ENCODE measurements around the gene LMO7.

The LMO7 gene

DNA sequence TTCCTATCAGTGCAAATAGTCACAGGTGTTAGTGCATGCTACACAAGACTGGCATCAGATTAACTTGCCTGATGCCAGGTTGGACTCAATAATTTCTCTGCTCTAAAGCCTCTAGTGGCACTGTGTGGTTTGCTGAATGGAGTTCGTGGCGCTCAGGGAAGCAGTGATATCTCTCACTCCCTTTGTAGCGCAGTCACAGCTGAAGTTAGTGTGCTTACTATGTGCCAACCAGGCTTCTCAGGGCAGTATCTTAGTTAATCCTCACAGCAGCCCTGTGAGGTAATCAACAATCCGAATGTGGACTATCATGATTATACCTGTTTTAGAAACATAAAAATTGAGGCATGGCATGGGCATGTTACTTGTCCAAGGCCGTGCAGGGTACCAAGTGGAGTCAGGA lies 190.3 kb downstream of the LMO7 start:
- no peaks in the 10 kb centered on the region for H3K27me3 ChIP-seq (ENCODE audit: insufficient read depth, poor library complexity, severe bottlenecking)
- H3K4me3 ChIP-seq (replicated peaks; ENCODE audit: insufficient read depth, low read length) = no peak overlapping the region
- TF ChIP-seq, protein P1, sequence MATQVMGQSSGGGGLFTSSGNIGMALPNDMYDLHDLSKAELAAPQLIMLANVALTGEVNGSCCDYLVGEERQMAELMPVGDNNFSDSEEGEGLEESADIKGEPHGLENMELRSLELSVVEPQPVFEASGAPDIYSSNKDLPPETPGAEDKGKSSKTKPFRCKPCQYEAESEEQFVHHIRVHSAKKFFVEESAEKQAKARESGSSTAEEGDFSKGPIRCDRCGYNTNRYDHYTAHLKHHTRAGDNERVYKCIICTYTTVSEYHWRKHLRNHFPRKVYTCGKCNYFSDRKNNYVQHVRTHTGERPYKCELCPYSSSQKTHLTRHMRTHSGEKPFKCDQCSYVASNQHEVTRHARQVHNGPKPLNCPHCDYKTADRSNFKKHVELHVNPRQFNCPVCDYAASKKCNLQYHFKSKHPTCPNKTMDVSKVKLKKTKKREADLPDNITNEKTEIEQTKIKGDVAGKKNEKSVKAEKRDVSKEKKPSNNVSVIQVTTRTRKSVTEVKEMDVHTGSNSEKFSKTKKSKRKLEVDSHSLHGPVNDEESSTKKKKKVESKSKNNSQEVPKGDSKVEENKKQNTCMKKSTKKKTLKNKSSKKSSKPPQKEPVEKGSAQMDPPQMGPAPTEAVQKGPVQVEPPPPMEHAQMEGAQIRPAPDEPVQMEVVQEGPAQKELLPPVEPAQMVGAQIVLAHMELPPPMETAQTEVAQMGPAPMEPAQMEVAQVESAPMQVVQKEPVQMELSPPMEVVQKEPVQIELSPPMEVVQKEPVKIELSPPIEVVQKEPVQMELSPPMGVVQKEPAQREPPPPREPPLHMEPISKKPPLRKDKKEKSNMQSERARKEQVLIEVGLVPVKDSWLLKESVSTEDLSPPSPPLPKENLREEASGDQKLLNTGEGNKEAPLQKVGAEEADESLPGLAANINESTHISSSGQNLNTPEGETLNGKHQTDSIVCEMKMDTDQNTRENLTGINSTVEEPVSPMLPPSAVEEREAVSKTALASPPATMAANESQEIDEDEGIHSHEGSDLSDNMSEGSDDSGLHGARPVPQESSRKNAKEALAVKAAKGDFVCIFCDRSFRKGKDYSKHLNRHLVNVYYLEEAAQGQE (IDR thresholded peaks at IDR 0.05; ENCODE audit: insufficient replicate concordance, low read depth) = no peak
- TF ChIP-seq GABPA (IDR thresholded peaks at IDR 0.05; ENCODE audit: low read depth) (no peak), POLR2AphosphoS5 (IDR thresholded peaks at IDR 0.05; ENCODE audit: low read depth) (no peak), SPI1 (IDR thresholded peaks at IDR 0.05; ENCODE audit: borderline replicate concordance, low read depth) (no peak)
- TF ChIP-seq, protein P2, sequence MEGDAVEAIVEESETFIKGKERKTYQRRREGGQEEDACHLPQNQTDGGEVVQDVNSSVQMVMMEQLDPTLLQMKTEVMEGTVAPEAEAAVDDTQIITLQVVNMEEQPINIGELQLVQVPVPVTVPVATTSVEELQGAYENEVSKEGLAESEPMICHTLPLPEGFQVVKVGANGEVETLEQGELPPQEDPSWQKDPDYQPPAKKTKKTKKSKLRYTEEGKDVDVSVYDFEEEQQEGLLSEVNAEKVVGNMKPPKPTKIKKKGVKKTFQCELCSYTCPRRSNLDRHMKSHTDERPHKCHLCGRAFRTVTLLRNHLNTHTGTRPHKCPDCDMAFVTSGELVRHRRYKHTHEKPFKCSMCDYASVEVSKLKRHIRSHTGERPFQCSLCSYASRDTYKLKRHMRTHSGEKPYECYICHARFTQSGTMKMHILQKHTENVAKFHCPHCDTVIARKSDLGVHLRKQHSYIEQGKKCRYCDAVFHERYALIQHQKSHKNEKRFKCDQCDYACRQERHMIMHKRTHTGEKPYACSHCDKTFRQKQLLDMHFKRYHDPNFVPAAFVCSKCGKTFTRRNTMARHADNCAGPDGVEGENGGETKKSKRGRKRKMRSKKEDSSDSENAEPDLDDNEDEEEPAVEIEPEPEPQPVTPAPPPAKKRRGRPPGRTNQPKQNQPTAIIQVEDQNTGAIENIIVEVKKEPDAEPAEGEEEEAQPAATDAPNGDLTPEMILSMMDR (IDR thresholded peaks at IDR 0.05; ENCODE audit: insufficient read depth, low read length) = no peak
- DNase-seq (ENCODE audit: low read depth in 1 of 2, low spot score in 1 of 2) = no peak
- H3K27ac ChIP-seq (replicated peaks) = no peak overlapping the region

- Histone ChIP-seq H3K27me3 (ENCODE audit: insufficient read depth, poor library complexity, severe bottlenecking) (no peaks in the 10 kb centered on the region), H3K27ac (replicated peaks) (no peak overlapping the region), H3K4me3 (replicated peaks; ENCODE audit: insufficient read depth, low read length) (no peak overlapping the region)
- DNase-seq (ENCODE audit: low read depth in 1 of 2, low spot score in 1 of 2) = no peak
- TF ChIP-seq SPI1 (IDR thresholded peaks at IDR 0.05; ENCODE audit: borderline replicate concordance, low read depth) = no peak
- no peak for TF ChIP-seq POLR2AphosphoS5 (IDR thresholded peaks at IDR 0.05; ENCODE audit: low read depth)
- TF ChIP-seq, protein P1 (IDR thresholded peaks at IDR 0.05; ENCODE audit: insufficient replicate concordance, low read depth) = no peak
- TF ChIP-seq, protein P2 (IDR thresholded peaks at IDR 0.05; ENCODE audit: insufficient read depth, low read length) = no peak
- TF ChIP-seq GABPA (IDR thresholded peaks at IDR 0.05; ENCODE audit: low read depth) = no peak
Observed at GRCh38 chr13:75829830-75830229, 193.7 kb downstream of the LMO7 start.

DNA sequence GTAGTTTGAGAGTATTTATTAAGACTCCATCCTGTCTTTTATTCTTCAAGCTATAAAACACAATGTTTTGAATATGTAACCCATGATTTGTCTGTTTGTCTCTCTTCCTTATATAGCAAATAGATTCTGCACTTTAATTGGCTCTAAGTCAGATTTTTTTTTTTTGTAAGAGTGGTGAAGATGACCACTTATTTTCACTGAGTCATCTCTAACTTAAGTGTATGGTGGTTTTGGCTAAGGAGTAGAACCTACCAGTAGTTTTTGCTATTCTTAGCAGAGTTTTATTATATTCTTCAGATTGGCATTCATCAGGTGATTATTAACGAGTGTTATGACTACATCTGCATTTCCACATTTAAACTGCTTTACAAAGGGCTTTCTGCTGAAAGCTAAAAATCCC lies 194.7 kb downstream of the LMO7 start:
- Histone ChIP-seq H3K27me3 (ENCODE audit: insufficient read depth, poor library complexity, severe bottlenecking) (no peaks in the 10 kb centered on the region), H3K4me3 (replicated peaks; ENCODE audit: insufficient read depth, low read length) (no peak overlapping the region), H3K27ac (replicated peaks) (no peak overlapping the region)
- no peak for DNase-seq (ENCODE audit: low read depth in 1 of 2, low spot score in 1 of 2)
- TF ChIP-seq SPI1 (IDR thresholded peaks at IDR 0.05; ENCODE audit: borderline replicate concordance, low read depth) (no peak), GABPA (IDR thresholded peaks at IDR 0.05; ENCODE audit: low read depth) (no peak), POLR2AphosphoS5 (IDR thresholded peaks at IDR 0.05; ENCODE audit: low read depth) (no peak)
- TF ChIP-seq, protein P2 (IDR thresholded peaks at IDR 0.05; ENCODE audit: insufficient read depth, low read length) = no peak
- TF ChIP-seq, protein P1 (IDR thresholded peaks at IDR 0.05; ENCODE audit: insufficient replicate concordance, low read depth) = no peak
